Hepatocyte (in vitro differentiated cells): ENCODE data around the gene GPR61.

Experiments used
- CTCF ChIP-seq: fragments of 200-600 bp; sonication (generic); IDR thresholded peaks from 2 replicates; pipeline ENCODE4 v1.5.1; 2016; ENCODE audit warnings: antibody characterized with exemption, mild to moderate bottlenecking; ENCODE audit not compliant: poor library complexity
- EZH2 ChIP-seq: fragments of 200-600 bp; sonication (generic); IDR thresholded peaks from 2 replicates; pipeline ENCODE4 v1.6.1; 2016; ENCODE audit warnings: antibody characterized with exemption, mild to moderate bottlenecking, borderline replicate concordance
- EZH2phosphoT487 ChIP-seq: fragments of 200-600 bp; sonication (generic); IDR thresholded peaks from one replicate; pipeline ENCODE4 v1.6.1; 2018; ENCODE audit warnings: antibody characterized with exemption, mild to moderate bottlenecking, low read depth, moderate library complexity; ENCODE audit not compliant: unreplicated experiment, severe bottlenecking

DNA sequence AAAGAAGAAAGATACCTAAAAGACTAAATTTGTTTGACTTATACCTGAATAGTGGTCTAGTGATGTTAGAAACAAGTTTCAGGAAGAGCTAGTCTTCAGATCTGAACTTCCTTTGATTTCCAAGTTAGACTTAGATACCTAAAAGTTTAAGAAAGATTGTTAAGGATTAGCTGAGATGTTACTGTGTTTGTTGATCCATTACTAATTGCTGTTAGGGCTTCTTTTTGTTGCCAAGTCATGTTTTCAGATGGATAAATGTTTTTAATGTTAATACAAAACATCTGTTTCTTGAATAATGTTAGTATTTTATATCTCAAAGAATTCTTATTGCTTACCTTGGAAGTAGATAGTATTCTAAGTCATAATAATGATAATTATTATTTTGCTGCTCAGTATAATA, 20.3 kb downstream of the GPR61 start:
- no peak for TF ChIP-seq CTCF
- no peak for TF ChIP-seq EZH2
- TF ChIP-seq EZH2phosphoT487, result no peak
